GM19372 (cell line): ENCODE results near the gene GBF1.

ENCODE experiments used
- ATAC-seq: cut with Tn5 transposase; IDR thresholded peaks from one replicate; pipeline ENCODE4 v1.9.1; 2021; ENCODE audit warnings: mild to moderate bottlenecking, low read depth, moderate library complexity; ENCODE audit not compliant: unreplicated experiment

GBF1 gene

DNA sequence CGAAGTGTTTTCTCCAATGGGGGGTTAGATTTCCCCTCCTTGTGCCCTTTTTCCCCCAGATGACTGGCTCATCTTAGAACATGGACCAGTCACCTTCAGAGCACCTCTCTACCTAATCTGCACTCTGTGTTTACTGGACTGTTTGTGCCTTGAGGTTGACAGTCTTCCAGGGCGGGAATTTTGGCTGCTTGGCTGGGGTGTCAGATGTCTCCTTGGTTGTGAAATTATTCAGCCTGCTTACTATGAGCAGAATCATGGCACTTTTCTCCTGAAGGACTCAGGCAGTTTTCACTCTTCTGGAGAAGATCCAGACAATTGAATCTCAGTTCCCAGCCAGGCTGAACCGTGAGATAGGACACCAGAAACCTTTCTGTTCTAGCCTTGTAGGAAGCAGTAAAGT lies 89.9 kb downstream of the GBF1 start:
- no peak for ATAC-seq

DNA sequence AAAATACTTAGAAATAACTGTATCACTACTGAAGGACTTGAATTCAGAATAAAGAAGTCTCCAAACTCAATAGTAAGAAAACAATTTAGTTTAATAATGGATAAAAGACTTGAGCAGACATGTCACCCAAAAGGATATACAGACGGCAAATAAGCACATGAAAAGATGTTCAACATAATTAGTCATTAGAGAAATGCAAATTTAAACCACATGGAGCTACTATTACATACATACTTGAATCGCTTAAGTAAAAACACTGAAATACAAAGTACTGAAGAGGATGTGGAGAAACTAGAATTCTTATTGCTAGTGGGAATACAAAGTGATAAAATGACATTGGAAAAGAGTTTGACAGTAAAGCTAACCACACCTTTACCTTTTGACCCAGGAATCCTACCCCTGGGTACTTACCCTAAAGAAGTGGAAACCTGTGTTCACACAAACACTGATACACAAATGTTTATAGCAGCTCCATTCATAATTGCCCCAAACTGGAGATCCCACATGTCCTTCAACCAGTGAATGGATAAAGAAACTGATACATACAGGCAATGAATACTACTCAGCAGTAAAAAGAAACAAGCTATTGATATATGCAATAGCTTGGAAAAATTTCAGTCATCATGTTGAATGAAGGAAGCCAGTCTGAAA lies 95.8 kb downstream of the GBF1 start:
- ATAC-seq: no peak

GRCh38 chr10:102342458-102342857 lies 97.1 kb downstream of the GBF1 start:
- no peak for ATAC-seq

DNA sequence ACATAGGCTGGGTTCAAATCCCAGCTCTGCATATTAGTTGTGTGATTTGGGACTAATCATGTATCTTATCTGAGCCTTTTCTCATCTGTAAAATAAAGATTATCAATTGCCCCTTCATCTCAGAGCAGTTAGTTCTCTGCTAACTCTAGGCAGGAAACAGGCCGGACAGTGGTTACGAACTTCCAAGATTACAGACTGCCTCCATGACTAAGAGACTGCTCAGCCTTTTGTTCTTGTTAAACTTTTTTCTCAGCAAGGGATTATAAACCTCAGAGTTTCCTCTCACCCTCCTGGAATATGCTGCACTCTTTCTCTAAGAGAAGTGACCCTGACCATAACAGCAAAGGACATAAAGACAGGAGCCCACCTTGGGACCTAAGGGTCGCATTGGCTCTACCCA lies 97.6 kb downstream of the GBF1 start:
- no peak for ATAC-seq

DNA sequence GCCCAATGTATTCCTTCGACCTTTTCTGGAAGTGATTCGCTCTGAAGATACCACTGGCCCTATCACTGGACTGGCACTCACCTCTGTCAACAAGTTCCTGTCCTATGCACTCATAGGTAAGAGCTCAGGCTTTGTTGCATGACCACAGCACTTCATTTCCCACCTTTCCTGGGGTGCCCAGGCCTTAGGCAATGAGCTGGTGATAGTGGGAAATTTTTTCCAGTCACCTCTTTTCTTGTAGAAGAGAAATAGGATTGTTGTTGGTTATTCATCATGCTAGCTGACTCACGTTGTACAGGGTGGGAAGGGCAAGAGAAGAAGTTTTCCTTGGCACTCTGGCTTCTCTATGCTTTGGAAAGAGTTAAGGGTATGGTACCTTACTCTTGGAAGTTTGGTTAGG lies 98.7 kb downstream of the GBF1 start:
- ATAC-seq: no peak

- ATAC-seq: no peak
Observed at GRCh38 chr10:102347236-102347828, 102.0 kb downstream of the GBF1 start.

GRCh38 chr10:102352066-102352715 lies 106.9 kb downstream of the GBF1 start:
- no peak for ATAC-seq

DNA sequence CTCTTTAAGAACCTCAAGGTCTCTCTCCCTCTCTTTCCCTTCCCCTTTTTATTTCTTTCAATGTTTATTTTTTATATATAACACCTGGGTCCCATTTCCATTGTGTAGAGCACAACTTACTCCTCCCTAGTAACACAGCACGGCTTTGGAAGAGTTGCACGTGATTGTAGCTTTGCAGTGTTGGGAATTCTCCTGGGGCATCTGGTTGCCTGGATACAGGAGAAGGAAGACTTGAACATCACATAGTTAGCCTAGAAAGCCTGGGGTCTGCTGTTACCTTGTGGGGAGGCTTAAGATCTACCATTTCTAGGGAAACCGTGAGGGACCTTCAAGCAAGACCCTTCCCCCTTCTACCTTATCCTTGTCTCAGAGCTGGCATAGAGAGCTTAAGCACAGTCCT lies 109.1 kb downstream of the GBF1 start:
- no peak for ATAC-seq

DNA sequence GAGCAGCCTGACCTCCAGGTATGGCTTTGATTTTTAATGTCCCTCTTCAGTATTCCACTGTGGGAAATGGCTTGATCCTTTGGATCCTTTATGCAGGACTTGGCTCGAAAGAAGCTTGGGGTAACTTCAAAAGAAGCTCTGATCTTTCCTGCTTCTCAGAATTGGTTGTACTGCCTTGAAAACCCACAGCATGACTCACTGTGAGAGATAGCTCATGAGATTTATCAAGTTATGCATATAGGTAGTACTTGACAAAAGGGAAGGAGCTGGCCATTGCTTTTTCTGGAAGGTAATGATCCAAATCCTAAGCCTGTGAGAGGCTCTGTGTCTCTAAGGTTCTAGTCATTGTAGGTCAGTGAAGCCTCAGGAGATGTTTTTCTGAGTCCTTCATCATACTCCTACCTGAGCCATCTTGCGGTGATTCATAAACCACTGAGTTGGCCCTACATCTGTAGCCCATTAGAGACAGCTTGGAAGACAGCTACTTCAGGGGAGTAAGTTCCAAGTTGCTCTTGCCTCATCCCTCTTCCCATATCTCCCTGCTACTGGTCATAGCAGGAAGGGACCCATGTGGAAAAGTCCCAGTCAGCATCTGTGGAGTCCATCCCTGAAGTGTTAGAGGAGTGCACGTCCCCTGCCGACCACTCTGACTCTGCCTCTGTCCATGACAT lies 113.5 kb downstream of the GBF1 start:
- no peak for ATAC-seq

DNA sequence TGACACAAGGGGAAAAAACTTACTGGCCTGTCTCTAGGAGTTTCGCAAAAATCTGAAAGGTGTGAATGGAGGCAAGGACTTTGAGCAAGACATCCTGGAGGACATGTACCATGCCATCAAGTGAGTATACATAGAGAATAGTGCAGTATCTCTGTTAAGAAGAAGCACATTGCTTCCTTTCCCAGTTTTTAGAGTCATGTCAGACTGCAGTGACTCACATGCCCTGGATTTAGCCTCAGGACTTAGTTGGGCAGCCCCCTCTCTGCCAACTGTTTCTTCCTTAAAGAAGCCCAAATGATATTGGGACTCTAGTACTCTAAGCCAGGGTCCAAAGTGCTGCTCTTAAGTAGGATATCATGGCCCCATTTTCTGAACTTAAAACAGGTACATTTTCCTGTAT lies 122.1 kb downstream of the GBF1 start:
- no peak for ATAC-seq

DNA sequence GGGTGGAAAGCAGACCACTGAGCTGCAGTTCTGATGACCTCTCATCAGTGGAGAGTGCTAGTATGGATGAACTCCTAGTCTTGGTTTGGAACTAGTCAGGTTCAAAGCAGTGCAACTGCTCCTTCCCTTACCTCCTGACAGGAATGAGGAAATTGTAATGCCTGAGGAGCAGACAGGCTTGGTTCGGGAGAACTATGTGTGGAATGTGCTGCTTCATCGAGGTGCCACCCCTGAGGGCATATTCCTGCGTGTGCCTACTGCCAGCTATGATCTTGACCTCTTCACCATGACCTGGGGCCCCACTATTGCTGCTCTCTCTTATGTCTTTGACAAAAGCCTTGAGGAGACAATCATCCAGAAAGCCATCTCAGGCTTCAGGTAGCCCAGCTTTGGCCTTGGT lies 122.7 kb downstream of the GBF1 start:
- ATAC-seq: no peak

DNA sequence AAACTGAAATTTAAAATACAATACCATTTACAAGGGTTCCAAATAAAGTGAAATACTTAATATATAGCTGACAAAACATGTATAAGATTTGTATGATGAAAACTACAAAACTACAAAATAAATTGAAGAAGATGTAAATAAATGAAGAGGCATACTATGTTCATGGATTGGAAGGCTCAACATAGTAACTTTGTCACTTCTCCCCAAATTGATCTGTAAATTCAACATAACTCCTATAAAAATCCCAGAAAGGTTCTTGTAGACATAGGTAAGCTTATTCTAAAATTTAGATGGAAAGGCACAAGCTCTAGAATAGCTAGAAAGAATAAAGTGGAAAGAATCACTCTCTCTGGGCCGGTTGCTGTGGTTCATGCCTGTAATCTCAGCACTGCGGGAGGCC lies 126.0 kb downstream of the GBF1 start:
- no peak for ATAC-seq

DNA sequence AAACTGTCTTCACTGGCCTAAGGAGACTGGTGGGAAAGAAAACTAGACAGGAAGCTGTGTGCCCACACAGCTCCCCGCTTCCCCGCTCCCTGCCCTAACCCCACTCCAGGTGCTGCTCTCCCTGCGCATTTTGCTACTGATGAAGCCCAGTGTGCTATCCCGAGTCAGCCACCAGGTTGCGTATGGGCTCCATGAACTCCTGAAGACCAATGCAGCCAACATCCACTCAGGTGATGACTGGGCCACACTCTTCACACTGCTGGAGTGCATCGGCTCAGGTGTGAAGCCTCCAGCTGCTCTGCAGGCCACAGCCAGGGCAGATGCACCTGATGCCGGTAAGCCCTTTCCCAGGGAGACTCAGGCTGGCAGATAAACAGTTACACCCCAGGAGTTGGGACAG lies 129.9 kb downstream of the GBF1 start:
- no peak for ATAC-seq

DNA sequence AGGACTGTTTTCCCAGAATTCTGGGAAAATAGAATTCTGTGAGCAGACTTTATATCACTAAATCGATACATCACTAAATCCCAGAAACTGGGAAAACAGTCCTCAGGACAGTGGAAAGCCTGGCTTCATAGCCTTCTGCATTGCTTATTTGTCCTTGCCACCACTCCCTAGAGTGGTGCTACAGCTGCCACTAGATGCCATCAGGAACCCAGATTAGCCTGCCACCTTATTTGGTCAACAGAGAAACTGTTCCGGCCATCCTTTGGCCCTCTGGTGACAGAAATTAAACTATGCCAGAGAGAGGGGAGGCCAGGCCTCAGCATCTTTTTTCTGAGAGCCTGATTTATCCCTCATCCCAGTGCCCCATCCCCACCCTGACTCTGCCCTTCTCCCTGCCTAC lies 130.5 kb downstream of the GBF1 start:
- ATAC-seq: no peak

DNA sequence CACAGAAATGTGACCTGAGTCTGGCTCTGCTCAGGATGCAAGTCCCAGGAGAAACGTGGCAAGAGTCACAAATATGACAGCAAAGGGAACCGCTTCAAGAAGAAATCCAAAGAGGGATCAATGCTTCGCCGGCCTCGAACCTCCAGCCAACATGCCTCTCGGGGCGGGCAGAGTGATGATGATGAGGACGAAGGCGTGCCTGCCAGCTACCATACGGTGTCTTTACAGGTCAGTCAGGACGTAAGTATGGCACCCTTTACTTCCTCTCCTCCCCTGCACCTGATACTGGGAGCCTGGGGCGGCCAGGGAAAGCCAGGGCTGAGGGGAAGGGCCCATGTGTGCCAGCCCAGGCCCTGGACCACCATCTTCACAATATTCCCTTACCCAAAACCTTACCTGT lies 131.6 kb downstream of the GBF1 start:
- ATAC-seq: no peak

- no peak for ATAC-seq
Observed at GRCh38 chr10:102379383-102379782, 134.1 kb downstream of the GBF1 start.

GRCh38 chr10:102381983-102382382 lies 136.7 kb downstream of the GBF1 start:
- ATAC-seq: no peak

DNA sequence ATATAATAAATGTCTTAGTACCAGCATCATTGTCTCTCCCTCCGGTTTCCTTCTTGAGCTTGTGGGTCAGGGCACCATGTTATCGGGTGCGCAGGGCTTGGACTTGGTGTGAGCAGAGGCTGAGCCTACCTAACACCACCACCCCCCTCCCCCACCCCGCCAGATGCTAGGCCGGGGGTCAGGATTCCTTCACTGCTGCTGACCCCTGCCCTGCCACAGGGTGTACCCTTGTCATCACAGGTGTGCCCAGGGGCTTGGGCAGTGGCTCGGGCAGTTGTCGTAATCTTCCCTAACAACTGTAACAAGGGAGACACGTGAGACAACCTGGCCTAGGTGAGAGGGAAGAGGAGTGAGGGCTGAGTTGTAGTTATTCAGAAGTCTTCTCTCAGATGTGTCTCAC lies 137.5 kb downstream of the GBF1 start:
- no peak for ATAC-seq

DNA sequence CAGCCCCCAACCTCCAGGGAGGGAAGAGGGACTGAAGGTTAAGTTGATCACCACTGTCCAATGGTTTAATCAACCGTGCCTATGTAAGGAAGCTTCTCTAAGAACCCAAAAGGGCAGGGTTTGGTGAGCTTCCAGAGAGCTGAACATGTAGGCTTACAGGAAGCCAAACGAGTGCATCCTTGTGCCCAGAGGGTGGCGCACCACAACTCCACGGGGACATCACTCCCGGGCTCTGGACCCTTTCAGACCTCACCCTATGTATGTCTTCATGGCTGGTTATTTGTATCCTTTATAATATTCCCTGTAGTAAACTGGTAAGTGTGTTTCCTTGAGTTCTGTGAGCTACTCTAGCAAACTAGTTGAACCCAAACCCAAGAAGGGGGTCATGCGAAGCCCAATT lies 138.7 kb downstream of the GBF1 start:
- no peak for ATAC-seq

DNA sequence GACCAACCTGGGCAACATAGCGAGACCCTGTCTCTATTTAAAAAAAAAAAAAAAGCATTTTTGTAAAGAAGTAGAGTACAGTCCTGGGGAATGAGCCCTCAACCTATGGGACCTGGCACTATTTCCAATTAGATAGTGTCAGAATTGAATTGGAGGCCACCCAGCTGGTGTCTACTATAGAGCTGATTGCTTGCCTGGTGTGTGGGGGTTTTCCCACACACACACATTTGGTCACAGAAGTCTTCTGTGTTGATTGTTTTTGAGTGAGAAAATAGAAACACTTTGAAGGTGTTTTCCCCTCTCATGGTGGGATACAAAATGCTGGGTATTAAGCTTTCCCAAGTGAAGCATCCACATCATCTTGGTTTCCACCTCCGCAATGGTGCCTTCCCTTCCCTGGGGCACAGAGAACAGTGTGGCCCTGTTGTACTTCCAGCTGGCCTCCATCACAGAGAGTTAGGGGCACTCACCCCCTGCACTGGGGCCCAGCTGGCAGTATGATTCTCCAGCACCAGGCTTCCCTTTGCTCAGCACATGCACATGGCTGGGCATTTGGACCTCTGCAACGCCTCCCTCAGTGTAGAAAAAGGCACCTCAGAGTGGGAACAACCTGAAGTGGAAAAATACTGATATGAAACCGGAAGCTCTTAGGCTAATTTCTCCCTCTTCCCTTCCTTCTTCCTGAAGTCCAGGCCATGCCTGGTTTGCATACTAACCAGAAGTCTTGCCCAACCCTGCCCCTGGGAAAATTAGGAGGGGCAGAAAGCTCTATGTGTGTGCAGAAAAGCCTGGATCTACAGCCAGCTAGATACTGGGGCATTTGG lies 139.5 kb downstream of the GBF1 start:
- no peak for ATAC-seq

GRCh38 chr10:102389894-102390293 lies 144.6 kb downstream of the GBF1 start:
- no peak for ATAC-seq
